ENCODE results near the gene DDC. TPM values are rescaled to one million over a fixed set of nuclear protein-coding genes. Genes with fewer than 3 reads are reported as not detected.

The DDC gene
- total and polyA plus RNA-seq, 2 donors = 0.29 to 2.0 TPM

DNA sequence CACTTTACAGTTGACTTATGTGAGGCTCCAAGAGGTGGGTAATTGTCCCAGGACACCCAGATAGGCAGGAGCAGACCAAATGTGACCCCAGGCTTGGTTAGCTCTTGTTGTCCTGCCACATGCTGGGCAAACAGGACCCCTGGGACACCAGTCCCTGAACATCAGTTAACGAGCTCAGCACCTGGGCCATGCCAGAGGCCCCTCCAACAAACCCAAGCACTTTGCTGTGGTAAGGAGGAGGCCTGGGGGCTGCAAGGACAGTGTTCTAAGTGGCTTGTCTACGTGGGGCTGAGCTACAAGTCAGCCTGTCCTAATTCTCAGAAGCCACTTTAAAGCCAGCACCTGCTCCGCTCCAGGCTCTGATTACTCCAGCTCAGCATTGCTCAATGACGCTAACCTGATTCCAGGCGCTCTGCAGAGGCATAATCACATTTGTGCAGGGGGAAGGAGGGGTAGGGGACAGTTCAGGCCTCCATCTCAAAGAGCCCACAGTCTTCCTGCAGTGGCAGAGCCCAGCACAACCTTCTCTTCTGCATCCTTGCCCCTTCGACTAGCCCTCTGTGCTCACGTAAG, 57.2 kb downstream of the DDC start:
- Histone ChIP-seq H3K27ac (ENCODE audit: low read depth) (no peak overlapping the region), H3K4me1 (ENCODE audit: insufficient read depth) (no peaks in the 10 kb centered on the region)

DNA sequence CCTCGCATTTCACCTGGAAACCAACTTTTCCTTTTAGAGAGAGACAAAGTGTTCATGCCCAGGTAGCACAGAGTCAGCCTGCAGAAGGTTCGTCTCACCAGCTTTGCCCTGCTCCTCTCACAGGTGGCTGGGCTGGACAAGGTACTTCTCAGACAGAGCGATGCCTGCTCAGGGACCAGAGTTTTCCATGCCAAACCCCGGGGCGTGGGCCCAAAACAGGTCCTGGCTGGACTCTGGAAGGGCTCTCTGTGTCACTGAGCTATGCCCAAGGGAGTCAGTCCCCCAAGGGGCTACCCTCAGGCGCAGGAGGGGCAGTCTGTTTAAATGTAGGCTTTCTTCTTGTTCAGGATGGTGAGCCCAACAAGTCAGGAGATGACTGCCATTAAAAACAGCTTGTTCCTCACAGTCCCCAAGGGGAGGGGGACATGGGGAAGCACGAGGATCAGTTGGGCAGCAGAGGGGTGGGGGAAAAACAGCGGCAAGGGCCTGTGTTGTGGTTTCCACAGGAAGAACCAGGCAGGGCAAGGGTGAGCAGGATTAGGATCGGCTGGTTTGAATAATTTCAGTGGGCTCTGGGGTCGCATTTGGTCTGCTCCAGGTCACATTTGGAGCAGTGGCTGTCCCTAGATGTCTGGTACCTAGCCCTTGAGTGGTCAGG, 59.5 kb downstream of the DDC start:
- Histone ChIP-seq H3K27ac (ENCODE audit: low read depth) (no peak overlapping the region), H3K36me3 (ENCODE audit: insufficient read depth) (no peaks in the 10 kb centered on the region), H3K4me1 (ENCODE audit: insufficient read depth) (no peaks in the 10 kb centered on the region), H3K4me3 (ENCODE audit: low read depth, low read length) (no peak overlapping the region)
- DNase-seq (ENCODE audit: extremely low spot score) = no peak
- WGBS = 84% methylated on average over 10 of the region's 10 CpGs

More for the DNA sequence above, 57.2 kb downstream of the DDC start:
- Histone ChIP-seq H3K36me3 (ENCODE audit: insufficient read depth) (no peaks in the 10 kb centered on the region), H3K4me3 (ENCODE audit: low read depth, low read length) (no peak overlapping the region)
- DNase-seq (ENCODE audit: extremely low spot score) = no peak
- 80% methylated on average over 7 of the region's 7 CpGs for WGBS

DNA sequence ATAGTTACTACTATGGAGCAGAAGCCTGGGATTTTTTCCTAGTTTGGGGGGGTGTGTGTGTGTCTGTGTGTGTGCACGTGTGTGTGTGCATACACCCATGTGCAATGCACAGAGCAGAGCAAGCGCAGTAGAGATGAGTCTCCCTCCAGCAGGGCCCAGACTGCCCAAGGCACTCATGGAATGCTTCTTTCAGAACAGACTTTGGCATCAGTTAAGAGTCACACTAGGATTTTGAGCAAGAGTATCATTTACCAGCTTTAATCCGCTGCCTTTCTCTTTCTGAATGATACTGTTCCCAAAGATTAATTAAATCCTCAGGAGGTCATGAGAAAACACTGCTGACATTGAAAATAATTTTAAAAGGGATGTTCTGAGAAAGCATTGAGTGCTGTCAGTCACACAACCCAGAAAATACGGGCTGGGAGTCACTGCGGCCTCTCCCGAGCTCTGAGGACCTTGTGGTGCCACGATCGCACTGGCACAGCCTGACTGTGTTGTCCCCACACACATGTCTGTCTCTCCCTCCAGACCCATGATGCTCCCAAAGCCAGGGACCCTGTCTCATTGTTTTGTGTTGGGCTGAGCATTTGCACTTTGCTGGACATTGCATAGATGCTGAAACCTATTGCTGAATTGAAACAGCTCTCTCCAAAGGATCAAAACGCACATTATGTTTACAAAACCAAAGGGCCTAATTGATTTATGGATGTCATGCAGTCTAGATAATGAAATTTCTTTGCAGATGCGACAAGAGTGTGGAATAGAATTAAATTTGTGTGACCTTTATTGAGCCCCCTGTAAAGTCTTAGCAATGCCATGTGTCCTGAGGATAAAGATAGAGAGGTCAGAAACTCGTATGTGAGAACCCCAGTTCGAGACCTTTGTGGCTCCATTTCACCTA, 60.3 kb downstream of the DDC start:
- Histone ChIP-seq H3K4me3 (ENCODE audit: low read depth, low read length) (no peak overlapping the region), H3K27ac (ENCODE audit: low read depth) (no peak overlapping the region), H3K4me1 (ENCODE audit: insufficient read depth) (no peaks in the 10 kb centered on the region), H3K36me3 (ENCODE audit: insufficient read depth) (no peaks in the 10 kb centered on the region)
- DNase-seq (ENCODE audit: extremely low spot score) = no peak
- 85% methylated on average over 12 of the region's 12 CpGs for WGBS

DNA sequence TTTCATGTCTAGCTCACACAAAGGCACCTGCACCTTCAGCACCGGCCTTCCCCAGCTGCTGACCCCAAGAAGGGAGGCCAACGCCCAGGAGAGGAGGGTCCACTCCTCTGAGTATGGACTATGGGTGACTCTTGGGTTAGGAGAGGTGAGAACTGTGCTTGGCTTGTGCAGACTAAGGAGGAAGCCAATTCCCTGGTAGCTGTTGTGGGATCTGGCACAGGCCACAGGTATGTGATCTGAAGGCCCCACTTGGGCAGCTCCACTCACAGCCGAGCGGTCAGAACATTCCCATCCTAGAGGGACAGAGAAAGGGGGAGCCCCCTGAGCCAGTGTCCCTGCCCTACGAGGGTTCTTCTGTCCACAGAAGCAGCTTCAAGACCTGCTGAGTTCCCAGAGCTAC, 62.3 kb downstream of the DDC start:
- H3K36me3 ChIP-seq (ENCODE audit: insufficient read depth) = no peaks in the 10 kb centered on the region
- no peak for DNase-seq (ENCODE audit: extremely low spot score)
- no peaks in the 10 kb centered on the region for H3K4me1 ChIP-seq (ENCODE audit: insufficient read depth)
- 70% methylated on average over 5 of the region's 5 CpGs for WGBS
- no peak overlapping the region for H3K4me3 ChIP-seq (ENCODE audit: low read depth, low read length)
- H3K27ac ChIP-seq (ENCODE audit: low read depth) = peak overlapping the region; percentile 85

DNA sequence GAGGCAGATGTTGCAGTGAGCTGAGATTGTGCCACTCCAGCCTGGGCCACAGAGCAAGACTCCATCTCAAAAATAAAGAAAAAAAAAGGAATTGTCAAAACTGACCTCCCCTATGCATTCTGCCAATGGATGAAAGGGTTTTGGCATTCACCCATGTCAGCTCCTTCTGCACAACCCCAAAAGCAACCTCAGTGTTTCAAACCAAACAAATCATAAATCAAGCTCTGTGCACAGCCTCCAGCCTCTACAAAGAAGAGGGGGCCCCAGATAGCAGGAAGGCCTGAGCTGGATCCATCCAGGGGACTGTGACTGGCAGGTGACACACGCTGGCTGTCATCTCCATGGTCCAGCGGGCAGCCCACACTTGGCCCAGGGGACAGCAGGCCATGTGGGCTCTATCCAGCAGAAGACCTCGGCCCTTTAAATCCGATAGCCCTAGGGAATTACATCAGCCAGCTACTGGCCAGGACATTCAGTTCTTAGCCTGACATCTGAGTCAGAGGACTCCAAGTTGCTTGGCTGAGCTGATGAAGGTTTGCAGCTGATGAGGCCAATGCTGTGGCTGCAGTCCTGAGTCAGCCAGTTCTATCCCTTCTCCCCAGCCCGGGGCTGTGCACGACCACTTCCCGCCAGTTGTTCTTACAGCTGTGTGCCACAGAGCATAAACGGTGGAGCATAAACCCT, 63.1 kb downstream of the DDC start:
- Histone ChIP-seq H3K27ac (ENCODE audit: low read depth) (peak overlapping the region; percentile 72), H3K4me3 (ENCODE audit: low read depth, low read length) (no peak overlapping the region), H3K36me3 (ENCODE audit: insufficient read depth) (no peaks in the 10 kb centered on the region), H3K4me1 (ENCODE audit: insufficient read depth) (no peaks in the 10 kb centered on the region)
- WGBS = 24% methylated on average over 8 of the region's 8 CpGs
- DNase-seq (ENCODE audit: extremely low spot score) = peak; percentile 55

DNA sequence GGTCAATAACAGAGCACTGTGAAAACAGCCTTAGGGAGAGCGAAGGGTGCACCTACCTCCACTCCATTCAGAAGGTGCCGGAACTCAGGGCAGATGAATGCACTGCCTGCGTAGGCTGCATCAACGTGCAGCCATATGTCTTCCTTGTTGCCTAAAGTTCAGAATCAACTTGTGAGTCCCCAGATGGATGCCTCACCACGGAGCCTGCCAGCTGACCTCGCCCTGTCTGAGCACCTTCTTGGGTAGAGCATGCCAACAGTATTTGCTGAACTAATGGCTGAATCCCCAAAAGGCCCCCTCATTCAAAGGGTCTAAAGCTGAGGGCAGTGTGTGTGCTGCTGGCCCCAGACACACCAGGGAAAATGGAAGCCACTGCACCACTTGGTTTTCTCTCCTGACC, 66.1 kb downstream of the DDC start:
- WGBS = 92% methylated on average over 6 of the region's 6 CpGs
- no peaks in the 10 kb centered on the region for H3K4me1 ChIP-seq (ENCODE audit: insufficient read depth)
- H3K27ac ChIP-seq (ENCODE audit: low read depth) = no peak overlapping the region
- no peak overlapping the region for H3K4me3 ChIP-seq (ENCODE audit: low read depth, low read length)
- no peaks in the 10 kb centered on the region for H3K36me3 ChIP-seq (ENCODE audit: insufficient read depth)
- no peak for DNase-seq (ENCODE audit: extremely low spot score)

DNA sequence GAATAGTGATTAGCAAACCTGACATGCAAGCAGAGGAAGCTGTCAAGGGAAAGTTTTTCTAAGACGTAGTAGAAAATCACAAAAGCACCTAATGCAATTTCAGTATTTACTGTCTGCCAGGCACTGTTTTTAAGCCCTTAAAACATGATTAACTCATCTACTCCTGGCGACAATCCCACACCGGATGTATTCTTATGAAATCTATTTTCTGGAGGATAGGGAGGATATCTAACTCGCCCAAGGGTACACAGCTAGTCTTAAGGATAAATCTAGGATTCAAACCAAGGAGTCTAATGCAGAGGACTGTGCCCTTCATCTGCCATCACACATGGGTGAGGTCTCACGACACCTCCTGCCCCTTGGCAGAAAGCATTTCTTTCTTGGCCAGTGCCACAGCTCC, 67.2 kb downstream of the DDC start:
- DNase-seq (ENCODE audit: extremely low spot score) = no peak
- Histone ChIP-seq H3K27ac (ENCODE audit: low read depth) (no peak overlapping the region), H3K4me3 (ENCODE audit: low read depth, low read length) (no peak overlapping the region), H3K36me3 (ENCODE audit: insufficient read depth) (no peaks in the 10 kb centered on the region), H3K4me1 (ENCODE audit: insufficient read depth) (no peaks in the 10 kb centered on the region)
- 52% methylated on average over 5 of the region's 5 CpGs for WGBS

DNA sequence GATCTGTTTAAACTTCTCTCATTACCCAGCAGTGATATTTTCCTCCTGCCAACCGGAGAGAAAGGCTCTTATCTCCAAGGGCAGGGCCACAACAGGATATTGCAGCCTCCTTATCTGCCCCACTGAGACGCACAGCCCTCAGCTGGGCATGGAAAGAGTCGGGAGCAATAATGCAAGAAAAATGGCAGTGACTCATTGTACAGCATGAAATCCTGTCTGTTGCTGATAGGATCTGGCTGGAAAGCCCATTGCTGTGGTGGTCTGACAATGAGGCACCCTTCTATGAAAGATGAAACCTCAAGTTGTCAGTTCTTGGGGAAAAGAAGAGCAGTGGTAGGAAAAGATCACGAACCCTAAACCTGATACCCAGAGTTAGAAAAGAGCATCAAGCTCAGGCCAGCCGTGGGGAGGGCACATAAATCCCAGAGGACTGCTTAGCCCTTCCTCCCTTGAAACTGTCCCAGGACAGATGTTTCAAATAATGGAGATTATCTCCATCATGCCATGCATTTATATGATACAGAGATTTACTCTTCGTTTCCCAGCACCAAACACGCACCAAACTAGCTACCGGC, 68.0 kb downstream of the DDC start:
- H3K27ac ChIP-seq (ENCODE audit: low read depth) = no peak overlapping the region
- H3K4me1 ChIP-seq (ENCODE audit: insufficient read depth) = no peaks in the 10 kb centered on the region
- no peak for DNase-seq (ENCODE audit: extremely low spot score)
- no peak overlapping the region for H3K4me3 ChIP-seq (ENCODE audit: low read depth, low read length)
- H3K36me3 ChIP-seq (ENCODE audit: insufficient read depth) = no peaks in the 10 kb centered on the region
- 43% methylated on average over 8 of the region's 8 CpGs for WGBS

DNA sequence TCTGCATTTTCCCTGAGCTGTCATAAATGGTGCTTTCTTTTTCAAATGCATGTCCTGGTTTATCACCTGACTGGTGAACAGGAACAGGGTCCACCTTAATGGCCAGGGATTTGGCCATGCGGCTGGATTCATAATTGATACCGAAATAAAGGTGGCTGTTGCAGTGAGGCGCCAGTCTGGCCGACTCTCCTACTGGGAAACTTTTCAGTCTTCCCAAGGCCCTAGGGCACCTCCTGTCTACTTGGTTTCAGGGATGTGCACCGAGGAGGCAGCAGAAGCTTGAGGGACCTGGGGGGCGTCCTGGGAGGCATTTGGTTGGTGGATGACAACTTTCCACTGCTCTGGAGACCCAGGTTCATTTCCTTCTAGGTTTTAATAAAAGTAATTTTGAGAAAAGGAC, 68.6 kb downstream of the DDC start:
- WGBS = 77% methylated on average over 6 of the region's 6 CpGs
- no peak for DNase-seq (ENCODE audit: extremely low spot score)
- H3K27ac ChIP-seq (ENCODE audit: low read depth) = no peak overlapping the region

DNA sequence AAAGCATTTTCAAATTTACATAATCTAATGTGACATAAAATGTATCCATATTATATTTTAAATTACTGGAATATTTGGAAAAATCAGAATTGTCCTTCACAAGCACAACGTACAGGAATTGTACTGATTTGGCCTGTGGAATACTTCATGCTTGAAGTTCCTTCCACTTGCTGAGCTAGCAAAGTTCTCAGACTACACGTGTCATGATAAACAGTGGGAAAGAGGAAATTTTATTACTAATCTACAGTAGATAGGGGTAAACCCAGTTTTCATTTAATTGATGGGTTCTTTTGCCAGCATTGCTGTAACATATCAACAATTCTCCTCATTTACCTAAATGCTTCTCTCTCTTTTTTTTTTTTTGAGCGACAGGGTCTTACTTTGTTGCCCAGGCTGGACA, 69.5 kb downstream of the DDC start:
- WGBS = 75% methylated on average over 3 of the region's 3 CpGs
- H3K27ac ChIP-seq (ENCODE audit: low read depth) = no peak overlapping the region
- DNase-seq (ENCODE audit: extremely low spot score) = no peak
- H3K4me1 ChIP-seq (ENCODE audit: insufficient read depth) = no peaks in the 10 kb centered on the region
- no peaks in the 10 kb centered on the region for H3K36me3 ChIP-seq (ENCODE audit: insufficient read depth)
- no peak overlapping the region for H3K4me3 ChIP-seq (ENCODE audit: low read depth, low read length)

More for the DNA sequence above, 68.6 kb downstream of the DDC start:
- H3K4me3 ChIP-seq (ENCODE audit: low read depth, low read length) = no peak overlapping the region
- no peaks in the 10 kb centered on the region for H3K36me3 ChIP-seq (ENCODE audit: insufficient read depth)
- H3K4me1 ChIP-seq (ENCODE audit: insufficient read depth) = no peaks in the 10 kb centered on the region

DNA sequence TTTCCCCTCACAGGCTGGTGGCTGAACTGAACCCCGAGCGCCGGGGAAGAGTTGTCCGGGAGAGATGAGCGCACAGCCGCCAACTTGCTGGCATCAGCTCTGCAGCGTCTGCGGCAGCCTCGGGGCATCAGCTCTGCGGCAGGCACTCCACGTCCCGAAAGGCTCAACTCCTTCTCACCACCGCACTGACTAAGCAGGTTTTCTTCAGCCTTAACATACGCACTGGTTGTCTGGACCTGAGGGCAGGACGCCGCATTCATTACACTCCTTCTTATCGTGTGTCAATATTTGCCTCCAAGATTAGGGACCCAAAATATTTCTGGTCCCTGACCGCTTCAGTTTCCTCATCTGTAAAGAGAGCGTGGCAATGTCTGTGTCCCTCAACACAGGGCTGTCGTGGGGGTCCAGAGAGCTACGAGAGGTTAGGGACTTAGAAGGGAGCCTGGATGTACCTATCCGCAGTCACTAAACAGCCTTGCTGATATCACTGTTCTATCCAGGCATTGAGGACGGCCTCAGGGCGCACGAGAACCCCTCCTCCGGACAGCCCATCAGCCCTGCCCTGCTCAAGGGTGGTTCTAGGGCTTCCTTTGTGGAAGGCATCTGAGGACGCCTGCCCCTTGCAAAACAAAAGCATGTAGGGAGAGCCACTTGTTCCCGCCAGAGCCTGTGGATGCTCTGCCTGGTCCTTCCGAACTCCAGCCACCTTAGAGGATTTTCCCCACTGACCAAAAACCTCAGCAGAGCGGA, 72.3 kb downstream of the DDC start:
- 93% methylated on average over 30 of the region's 30 CpGs for WGBS
- no peak for DNase-seq (ENCODE audit: extremely low spot score)
- no peak overlapping the region for H3K4me3 ChIP-seq (ENCODE audit: low read depth, low read length)
- no peaks in the 10 kb centered on the region for H3K4me1 ChIP-seq (ENCODE audit: insufficient read depth)
- no peak overlapping the region for H3K27ac ChIP-seq (ENCODE audit: low read depth)
- H3K36me3 ChIP-seq (ENCODE audit: insufficient read depth) = no peaks in the 10 kb centered on the region

DNA sequence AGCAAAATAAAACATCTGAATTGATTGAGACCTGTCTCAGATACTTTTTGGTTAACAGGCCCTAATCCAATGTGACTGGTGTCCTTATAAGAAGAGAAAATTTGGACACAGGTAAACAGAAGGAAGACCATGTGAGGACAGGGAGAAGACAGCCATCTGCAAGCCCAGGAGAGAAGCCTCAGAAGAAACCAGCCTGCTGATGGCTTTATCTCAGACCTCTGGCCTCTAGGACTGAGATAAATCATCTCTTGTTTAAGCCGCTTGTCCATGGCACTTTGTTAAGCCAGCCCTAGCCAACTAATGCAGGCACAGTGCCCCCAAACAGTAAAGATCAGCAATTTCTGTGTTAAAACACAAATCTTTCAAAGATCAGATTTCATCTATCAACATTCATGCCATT, 73.3 kb downstream of the DDC start:
- DNase-seq (ENCODE audit: extremely low spot score) = no peak
- 71% methylated on average over 1 of the region's 1 CpG for WGBS
- Histone ChIP-seq H3K27ac (ENCODE audit: low read depth) (no peak overlapping the region), H3K36me3 (ENCODE audit: insufficient read depth) (no peaks in the 10 kb centered on the region), H3K4me3 (ENCODE audit: low read depth, low read length) (no peak overlapping the region), H3K4me1 (ENCODE audit: insufficient read depth) (no peaks in the 10 kb centered on the region)

DNA sequence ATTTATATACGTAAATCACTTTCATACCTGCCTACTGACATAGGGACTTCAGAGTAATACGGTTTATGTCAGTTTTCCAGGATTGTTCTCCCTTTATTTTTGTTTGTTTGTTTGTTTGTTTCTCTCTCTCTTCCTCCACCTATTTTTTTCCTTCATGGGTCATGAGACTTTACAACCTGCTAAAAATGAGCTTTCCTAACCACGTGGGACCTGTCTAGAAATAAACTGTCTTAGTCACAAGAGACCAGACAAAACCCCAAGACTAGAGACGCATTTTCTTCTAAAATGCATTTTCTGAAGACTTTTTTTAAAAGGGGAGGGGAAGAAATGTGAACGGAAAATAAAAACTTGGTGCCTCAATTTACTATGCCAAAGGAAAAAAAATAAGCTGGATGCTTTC, 74.0 kb downstream of the DDC start:
- Histone ChIP-seq H3K36me3 (ENCODE audit: insufficient read depth) (no peaks in the 10 kb centered on the region), H3K27ac (ENCODE audit: low read depth) (no peak overlapping the region), H3K4me1 (ENCODE audit: insufficient read depth) (no peaks in the 10 kb centered on the region), H3K4me3 (ENCODE audit: low read depth, low read length) (no peak overlapping the region)
- 74% methylated on average over 5 of the region's 5 CpGs for WGBS
- DNase-seq (ENCODE audit: extremely low spot score) = no peak

All from urinary bladder (tissue), 4 donors.